Fibroblast of the aortic adventitia (primary cell): ENCODE data around the gene OSMR. TPM values are rescaled to one million over a fixed set of nuclear protein-coding genes. Genes with fewer than 3 reads are reported as not detected.
A peak's percentile ranks its signal among the peaks of the same experiment; 100 is the strongest.

ENCODE experiments used
- DNase-seq: peaks from one replicate; pipeline ENCODE4 v3.0.0-alpha.2; 2010; ENCODE audit warnings: low read depth
- H3K4me3 ChIP-seq: 2 replicates; pipeline ENCODE4 v1.5.1; 2011; ENCODE audit warnings: low read depth, mild to moderate bottlenecking, control low read depth, low read length, moderate library complexity
- total RNA-seq: library from RNA; depleted of rRNA; stranded (reverse); fragments of >200 nt; gene quantifications from 2 replicates; pipeline ENCODE4 v1.2.3, GENCODE V29; 2012; ENCODE audit warnings: low replicate concordance
- TF ChIP-seq, protein P1 (sequence below): IDR thresholded peaks from 2 replicates; pipeline ENCODE4 v1.5.1; 2011; ENCODE audit warnings: mild to moderate bottlenecking, low read length, control low read depth, inconsistent platforms; ENCODE audit not compliant: insufficient read depth

Gene OSMR
- total RNA-seq, 1 donor, result 96.7 TPM

DNA sequence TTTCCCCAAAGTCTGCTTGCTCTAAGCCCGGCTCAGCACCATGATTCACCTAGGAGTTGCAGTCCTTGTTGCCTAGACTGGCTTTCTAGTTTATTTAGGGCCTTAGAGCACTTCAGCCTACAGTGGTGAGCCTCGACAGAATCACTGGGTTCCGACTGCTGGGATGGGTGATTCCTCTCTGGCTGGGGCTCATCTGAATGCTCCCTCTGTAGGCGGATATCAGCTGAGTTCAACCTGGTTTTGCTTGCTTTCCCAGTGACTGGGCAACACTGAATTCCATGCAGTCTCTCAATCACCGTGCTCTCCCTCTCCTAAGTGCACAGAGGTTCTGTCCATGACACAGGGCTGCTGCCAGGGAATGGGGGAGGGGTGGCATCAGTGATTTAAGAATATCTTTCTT is 54.1 kb downstream of the OSMR start:
- DNase-seq, result no peak
- TF ChIP-seq, protein P1, sequence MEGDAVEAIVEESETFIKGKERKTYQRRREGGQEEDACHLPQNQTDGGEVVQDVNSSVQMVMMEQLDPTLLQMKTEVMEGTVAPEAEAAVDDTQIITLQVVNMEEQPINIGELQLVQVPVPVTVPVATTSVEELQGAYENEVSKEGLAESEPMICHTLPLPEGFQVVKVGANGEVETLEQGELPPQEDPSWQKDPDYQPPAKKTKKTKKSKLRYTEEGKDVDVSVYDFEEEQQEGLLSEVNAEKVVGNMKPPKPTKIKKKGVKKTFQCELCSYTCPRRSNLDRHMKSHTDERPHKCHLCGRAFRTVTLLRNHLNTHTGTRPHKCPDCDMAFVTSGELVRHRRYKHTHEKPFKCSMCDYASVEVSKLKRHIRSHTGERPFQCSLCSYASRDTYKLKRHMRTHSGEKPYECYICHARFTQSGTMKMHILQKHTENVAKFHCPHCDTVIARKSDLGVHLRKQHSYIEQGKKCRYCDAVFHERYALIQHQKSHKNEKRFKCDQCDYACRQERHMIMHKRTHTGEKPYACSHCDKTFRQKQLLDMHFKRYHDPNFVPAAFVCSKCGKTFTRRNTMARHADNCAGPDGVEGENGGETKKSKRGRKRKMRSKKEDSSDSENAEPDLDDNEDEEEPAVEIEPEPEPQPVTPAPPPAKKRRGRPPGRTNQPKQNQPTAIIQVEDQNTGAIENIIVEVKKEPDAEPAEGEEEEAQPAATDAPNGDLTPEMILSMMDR, result no peak

GRCh38 chr5:38905516-38905915 is 59.7 kb downstream of the OSMR start:
- TF ChIP-seq, protein P1, result no peak
- H3K4me3 ChIP-seq, result no peak overlapping the region
- peak; percentile 58 for DNase-seq

More for the DNA sequence above, 54.1 kb downstream of the OSMR start:
- no peak overlapping the region for H3K4me3 ChIP-seq

- no peak overlapping the region for H3K4me3 ChIP-seq
- TF ChIP-seq, protein P1, result no peak
- no peak for DNase-seq
These were observed 60.7 kb downstream of the OSMR start for GRCh38 chr5:38906503-38906902.

DNA sequence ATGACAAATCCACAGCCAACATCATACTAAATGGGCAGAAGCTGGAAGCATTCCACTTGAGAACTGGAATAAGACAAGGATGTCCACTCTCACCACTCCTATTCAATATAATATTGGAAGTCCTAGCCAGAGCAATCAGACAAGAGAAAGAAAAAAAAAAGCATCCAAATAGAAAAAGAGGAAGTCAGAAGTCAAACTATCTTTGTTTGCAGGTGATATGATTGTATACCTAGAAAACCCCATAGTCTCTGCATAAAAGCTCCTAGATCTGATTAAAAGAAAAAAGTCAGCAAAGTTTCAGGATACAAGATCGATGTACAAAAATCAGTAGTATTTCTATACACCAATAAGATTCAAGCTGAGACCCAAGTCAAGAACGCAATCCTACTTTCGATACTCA is 66.1 kb downstream of the OSMR start:
- TF ChIP-seq, protein P1, result no peak
- H3K4me3 ChIP-seq, result no peak overlapping the region
- no peak for DNase-seq

DNA sequence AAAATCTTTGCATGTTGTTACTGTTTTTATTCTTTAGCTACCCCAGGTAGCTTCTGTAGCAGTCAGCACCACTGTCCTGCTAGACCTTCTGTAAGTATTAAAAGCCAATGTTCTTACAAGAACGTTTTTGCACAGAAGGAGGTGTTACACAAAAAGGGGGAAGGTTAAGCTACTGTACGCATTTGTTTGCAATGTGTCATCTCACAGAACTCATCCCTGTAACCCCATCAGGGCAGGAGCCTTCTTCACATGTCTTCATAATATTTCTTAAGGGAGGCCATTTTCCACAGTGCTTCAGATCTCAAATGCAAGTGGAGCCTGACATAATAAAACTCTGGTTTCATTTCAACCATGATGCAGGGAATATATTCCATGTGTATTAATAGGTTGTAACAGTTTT is 67.9 kb downstream of the OSMR start:
- no peak overlapping the region for H3K4me3 ChIP-seq
- TF ChIP-seq, protein P1, result no peak
- no peak for DNase-seq

DNA sequence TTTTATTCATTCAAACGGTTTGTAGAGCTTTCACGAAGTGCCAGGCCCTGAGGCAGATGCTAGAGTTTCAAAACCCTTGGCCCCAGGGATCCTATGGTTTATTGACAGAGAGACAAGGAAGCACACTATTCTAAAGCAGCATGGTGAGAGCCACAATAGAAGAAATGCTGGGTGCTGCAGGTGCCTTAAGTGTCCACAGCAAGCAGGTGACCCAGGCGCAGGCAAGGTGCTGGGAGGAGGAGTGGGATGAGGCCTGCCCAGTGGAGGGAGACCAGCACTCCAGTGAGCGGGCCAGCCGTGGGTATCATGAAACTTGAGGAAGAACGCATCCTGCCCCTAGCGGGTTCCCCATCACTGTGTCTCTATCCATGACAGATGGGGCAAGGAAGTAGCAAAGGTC is 71.0 kb downstream of the OSMR start:
- no peak for DNase-seq
- H3K4me3 ChIP-seq, result no peak overlapping the region
- TF ChIP-seq, protein P1, result no peak

DNA sequence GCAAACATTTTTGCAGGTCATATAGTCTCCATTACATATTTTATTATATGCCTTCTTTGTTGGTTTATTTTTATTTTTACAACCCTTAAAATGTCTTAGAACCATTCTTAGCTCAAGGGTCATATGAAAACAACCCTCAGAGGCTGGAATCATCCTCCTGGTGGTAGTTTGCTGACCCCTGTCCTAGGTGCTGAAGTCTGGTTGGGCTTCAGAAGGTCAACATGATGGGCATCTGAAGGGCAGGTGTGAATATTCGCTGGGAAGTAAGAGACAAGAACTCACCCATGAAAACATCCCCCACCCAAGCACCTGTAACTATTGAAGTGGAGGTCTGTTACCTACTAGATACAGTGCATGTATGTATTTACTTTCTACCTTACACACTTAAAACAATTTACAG is 75.4 kb downstream of the OSMR start:
- no peak for DNase-seq
- TF ChIP-seq, protein P1, result no peak
- no peak overlapping the region for H3K4me3 ChIP-seq
